ENCODE results near the gene LRP5. TPM values are rescaled to one million over a fixed set of nuclear protein-coding genes. Genes with fewer than 3 reads are reported as not detected.
A peak's percentile ranks its signal among the peaks of the same experiment; 100 is the strongest.
"Not testable (repeated sequence)": the region's sequence is repeated elsewhere in the genome, so short reads cannot be mapped to it uniquely, and the experiment has no call there.

The LRP5 gene
- total RNA-seq, 4 donors from 2014 or later, result 27.3 to 60.1 (median 35.0) TPM

DNA sequence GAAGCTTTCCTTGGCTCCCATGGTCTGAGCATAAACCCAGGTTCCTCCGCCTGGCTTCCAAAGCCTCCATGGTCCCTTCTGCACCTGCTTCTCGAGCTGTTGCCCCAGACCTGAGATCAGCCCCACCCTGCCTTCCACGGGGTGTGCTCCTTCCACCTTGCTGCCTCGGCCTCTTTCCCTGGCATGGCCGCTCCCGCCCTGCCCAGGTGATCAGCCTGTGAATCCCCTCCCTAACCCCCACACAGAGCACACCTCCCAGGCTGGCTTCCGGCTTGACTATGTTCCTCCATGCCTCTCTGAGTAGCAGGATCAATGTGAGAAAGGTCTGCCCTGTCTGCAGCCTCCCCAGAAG lies 145.5 kb downstream of the LRP5 start:
- no peak overlapping the region for H3K27ac ChIP-seq
- peak in 1 of 2 donors; percentile 51 for DNase-seq (ENCODE audit: low spot score in 2 of 2)

DNA sequence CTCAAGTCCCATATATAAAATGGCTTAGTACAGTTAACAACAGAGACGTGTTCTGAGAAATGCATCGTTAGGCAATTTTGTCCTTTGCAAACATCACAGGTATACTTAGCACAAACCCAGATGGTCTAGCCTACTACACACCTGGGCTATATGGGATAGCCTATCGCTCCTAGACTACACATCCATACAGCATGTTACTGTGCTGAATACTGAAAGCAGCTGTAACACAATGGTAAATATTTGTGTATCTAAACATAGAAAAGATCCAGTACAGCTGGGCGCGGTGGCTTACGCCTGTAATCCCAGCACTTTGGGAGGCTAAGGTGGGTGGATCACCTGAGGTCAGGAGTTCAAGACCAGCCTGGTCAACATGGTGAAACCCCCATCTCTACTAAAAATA lies 145.9 kb downstream of the LRP5 start:
- WGBS, result 92% methylated on average over 6 of the region's 6 CpGs
- H3K4me1 ChIP-seq, result peaks cover 22% of the 10 kb centered on the region
- not testable (repeated sequence) for H3K36me3 ChIP-seq; H3K27ac ChIP-seq; H3K4me3 ChIP-seq; DNase-seq (ENCODE audit: low spot score in 2 of 2); H3K27me3 ChIP-seq; H3K9me3 ChIP-seq

More for the DNA sequence above, 145.5 kb downstream of the LRP5 start:
- no peaks in the 10 kb centered on the region for H3K27me3 ChIP-seq
- 72% methylated on average over 7 of the region's 7 CpGs for whole genome bisulfite sequencing
- H3K4me3 ChIP-seq, result no peak overlapping the region
- no peaks in the 10 kb centered on the region for H3K9me3 ChIP-seq
- TF ChIP-seq, protein P1, sequence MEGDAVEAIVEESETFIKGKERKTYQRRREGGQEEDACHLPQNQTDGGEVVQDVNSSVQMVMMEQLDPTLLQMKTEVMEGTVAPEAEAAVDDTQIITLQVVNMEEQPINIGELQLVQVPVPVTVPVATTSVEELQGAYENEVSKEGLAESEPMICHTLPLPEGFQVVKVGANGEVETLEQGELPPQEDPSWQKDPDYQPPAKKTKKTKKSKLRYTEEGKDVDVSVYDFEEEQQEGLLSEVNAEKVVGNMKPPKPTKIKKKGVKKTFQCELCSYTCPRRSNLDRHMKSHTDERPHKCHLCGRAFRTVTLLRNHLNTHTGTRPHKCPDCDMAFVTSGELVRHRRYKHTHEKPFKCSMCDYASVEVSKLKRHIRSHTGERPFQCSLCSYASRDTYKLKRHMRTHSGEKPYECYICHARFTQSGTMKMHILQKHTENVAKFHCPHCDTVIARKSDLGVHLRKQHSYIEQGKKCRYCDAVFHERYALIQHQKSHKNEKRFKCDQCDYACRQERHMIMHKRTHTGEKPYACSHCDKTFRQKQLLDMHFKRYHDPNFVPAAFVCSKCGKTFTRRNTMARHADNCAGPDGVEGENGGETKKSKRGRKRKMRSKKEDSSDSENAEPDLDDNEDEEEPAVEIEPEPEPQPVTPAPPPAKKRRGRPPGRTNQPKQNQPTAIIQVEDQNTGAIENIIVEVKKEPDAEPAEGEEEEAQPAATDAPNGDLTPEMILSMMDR (IDR thresholded peaks at IDR 0.05), result no peak
- TF ChIP-seq POLR2A (IDR thresholded peaks at IDR 0.05) (no peak), POLR2AphosphoS5 (IDR thresholded peaks at IDR 0.05) (no peak), EP300 (IDR thresholded peaks at IDR 0.05) (no peak)
- H3K36me3 ChIP-seq, result no peaks in the 10 kb centered on the region
- peaks cover 18% of the 10 kb centered on the region for H3K4me1 ChIP-seq

DNA sequence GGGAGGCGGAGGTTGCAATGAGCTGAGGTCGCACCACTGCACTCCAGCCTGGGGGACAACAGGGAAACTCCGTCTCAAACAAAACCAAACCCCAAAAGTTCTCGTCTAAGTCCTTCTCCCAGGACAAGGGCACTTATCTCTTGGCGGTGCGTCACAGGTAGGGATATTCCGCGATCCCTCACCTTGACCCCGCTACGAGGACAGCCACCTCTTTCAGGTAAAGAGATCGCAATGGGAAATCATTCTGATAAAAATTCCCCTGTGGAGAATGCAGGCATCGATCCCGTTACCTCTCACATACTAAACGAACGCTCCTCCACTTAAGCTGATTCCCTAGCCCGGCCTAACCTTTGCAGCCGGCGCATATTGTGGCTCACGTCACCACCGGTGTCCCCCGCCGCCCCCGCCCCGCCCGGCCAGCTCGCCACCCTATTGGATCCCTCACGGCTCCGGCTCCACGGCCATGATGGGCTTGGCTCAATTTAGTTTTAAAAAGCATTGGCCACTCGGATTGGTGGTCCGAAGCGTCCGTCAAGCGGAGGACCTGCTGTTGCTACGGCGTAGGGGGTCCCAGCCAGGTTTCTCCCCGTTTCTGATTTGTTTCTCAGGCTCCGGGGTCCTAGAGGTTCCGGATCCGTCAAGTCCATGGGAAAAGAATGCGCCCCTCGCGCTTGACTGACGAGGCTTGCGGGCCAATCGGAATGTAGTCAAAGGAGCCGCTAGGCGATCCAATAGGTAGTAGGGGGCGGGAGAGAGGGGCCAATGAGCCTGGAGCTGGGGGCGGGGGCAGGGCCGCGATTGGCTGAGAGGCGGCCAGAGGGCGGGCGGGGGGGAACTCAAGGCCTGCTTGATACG lies 147.7 kb downstream of the LRP5 start:
- Histone ChIP-seq H3K4me3 (peak overlapping the region; percentile 67), H3K36me3 (no peaks in the 10 kb centered on the region), H3K9me3 (no peaks in the 10 kb centered on the region), H3K27ac (peak overlapping the region; percentile 92), H3K27me3 (no peaks in the 10 kb centered on the region), H3K4me1 (peaks cover 34% of the 10 kb centered on the region)
- WGBS, result 5% methylated on average over 22 of the region's 56 CpGs
- no peak for TF ChIP-seq EP300 (IDR thresholded peaks at IDR 0.05)
- TF ChIP-seq POLR2A (IDR thresholded peaks at IDR 0.05), result no peak
- TF ChIP-seq, protein P1 (IDR thresholded peaks at IDR 0.05), result no peak
- TF ChIP-seq POLR2AphosphoS5 (IDR thresholded peaks at IDR 0.05), result no peak
- peak; percentile 98 for DNase-seq (ENCODE audit: low spot score in 2 of 2)

GRCh38 chr11:68460741-68461574 lies 148.6 kb downstream of the LRP5 start, which contains the start of gene PPP6R3:
TSS of gene PPP6R3 (plus strand) at chr11:68460752. CDS start at chr11:68537665, 76,913 bp downstream.
- Histone ChIP-seq H3K4me1 (peaks cover 41% of the 10 kb centered on the region), H3K36me3 (no peaks in the 10 kb centered on the region), H3K4me3 (peak within 1 kb of the TSS; percentile 67), H3K27ac (peak within 1 kb of the TSS; percentile 92), H3K27me3 (no peaks in the 10 kb centered on the region), H3K9me3 (no peaks in the 10 kb centered on the region)
- no peak for TF ChIP-seq EP300 (IDR thresholded peaks at IDR 0.05)
- peak in 1 of 3 donors; percentile 8 for TF ChIP-seq POLR2AphosphoS5 (IDR thresholded peaks at IDR 0.05)
- WGBS, result 0% methylated on average over 8 of the region's 92 CpGs
- peak in 1 of 2 donors; percentile 83 for DNase-seq (ENCODE audit: low spot score in 2 of 2)

DNA sequence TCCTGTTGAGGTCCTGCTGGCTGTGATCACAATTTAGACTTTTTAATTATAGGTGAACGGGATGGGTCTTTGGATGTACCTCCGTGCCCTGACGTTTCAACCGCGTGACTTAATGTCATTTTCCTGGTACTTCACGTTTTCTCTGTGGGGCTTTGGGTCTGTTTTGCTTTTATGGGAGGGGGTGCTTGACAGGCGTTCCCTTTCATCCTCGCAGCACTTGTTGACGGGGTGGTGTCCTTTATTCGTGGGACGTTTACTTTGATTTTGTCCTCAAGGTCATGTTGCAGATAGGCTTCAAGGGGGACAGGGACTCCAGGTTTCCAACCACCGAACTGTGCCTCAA lies 149.2 kb downstream of the LRP5 start:
- H3K27ac ChIP-seq, result peak overlapping the region; percentile 92
- H3K4me3 ChIP-seq, result peak overlapping the region; percentile 67
- DNase-seq (ENCODE audit: low spot score in 2 of 2), result peak in 1 of 2 donors; percentile 40
- WGBS, result 5% methylated on average over 12 of the region's 12 CpGs
- no peaks in the 10 kb centered on the region for H3K27me3 ChIP-seq
- TF ChIP-seq EP300 (IDR thresholded peaks at IDR 0.05) (no peak), POLR2AphosphoS5 (IDR thresholded peaks at IDR 0.05) (no peak), POLR2A (IDR thresholded peaks at IDR 0.05) (no peak)
- TF ChIP-seq, protein P1 (IDR thresholded peaks at IDR 0.05), result no peak
- H3K36me3 ChIP-seq, result no peaks in the 10 kb centered on the region
- peaks cover 43% of the 10 kb centered on the region for H3K4me1 ChIP-seq
- H3K9me3 ChIP-seq, result no peaks in the 10 kb centered on the region

GRCh38 chr11:68463714-68464113 lies 151.3 kb downstream of the LRP5 start:
- WGBS, result 84% methylated on average over 1 of the region's 1 CpG
- peaks cover 62% of the 10 kb centered on the region for H3K4me1 ChIP-seq
- peak in 1 of 2 donors; percentile 32 for DNase-seq (ENCODE audit: low spot score in 2 of 2)
- no peaks in the 10 kb centered on the region for H3K27me3 ChIP-seq
- TF ChIP-seq EP300 (IDR thresholded peaks at IDR 0.05) (no peak), POLR2A (IDR thresholded peaks at IDR 0.05) (no peak), POLR2AphosphoS5 (IDR thresholded peaks at IDR 0.05) (no peak)
- TF ChIP-seq, protein P1 (IDR thresholded peaks at IDR 0.05), result no peak
- H3K36me3 ChIP-seq, result no peaks in the 10 kb centered on the region
- H3K27ac ChIP-seq, result no peak overlapping the region
- no peaks in the 10 kb centered on the region for H3K9me3 ChIP-seq
- H3K4me3 ChIP-seq, result no peak overlapping the region

Data from suprapubic skin (tissue), 4 donors.